ENCODE measurements around the gene PEX11G.

Gene PEX11G

DNA sequence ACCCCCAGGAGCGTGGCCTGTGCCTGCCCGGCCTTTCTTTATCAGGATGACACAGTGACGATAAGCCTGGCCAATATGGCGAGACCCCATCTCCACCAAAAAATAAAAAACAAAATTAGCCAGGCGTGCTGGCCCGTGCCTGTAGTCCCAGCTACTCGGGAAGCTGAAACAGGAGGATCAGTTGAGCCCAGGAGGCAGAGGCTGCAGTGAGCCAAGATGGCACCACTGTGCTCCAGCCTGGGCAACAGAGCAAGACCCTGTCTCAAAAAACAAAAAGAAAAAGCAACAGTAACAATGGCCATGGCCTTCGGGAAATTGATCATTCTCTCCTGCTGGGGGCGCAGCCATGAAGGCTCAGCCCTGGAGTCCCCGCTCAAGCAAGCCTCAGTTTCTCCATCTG lies 11.1 kb downstream of the PEX11G start:
- H3K27ac ChIP-seq (ENCODE audit: low read length): no peak overlapping the region
- H3K4me3 ChIP-seq (ENCODE audit: low read length): no peak overlapping the region
- no peak overlapping the region for H3K4me2 ChIP-seq (ENCODE audit: low read depth, low read length)
- H3K4me1 ChIP-seq (ENCODE audit: low read length): no peaks in the 10 kb centered on the region
- TF ChIP-seq EZH2 (optimal IDR thresholded peaks at IDR 0.05; ENCODE audit: low read depth, low read length) (no peak), EZH2phosphoT487 (IDR thresholded peaks at IDR 0.05; ENCODE audit: low read length) (no peak)
- TF ChIP-seq, protein P1, sequence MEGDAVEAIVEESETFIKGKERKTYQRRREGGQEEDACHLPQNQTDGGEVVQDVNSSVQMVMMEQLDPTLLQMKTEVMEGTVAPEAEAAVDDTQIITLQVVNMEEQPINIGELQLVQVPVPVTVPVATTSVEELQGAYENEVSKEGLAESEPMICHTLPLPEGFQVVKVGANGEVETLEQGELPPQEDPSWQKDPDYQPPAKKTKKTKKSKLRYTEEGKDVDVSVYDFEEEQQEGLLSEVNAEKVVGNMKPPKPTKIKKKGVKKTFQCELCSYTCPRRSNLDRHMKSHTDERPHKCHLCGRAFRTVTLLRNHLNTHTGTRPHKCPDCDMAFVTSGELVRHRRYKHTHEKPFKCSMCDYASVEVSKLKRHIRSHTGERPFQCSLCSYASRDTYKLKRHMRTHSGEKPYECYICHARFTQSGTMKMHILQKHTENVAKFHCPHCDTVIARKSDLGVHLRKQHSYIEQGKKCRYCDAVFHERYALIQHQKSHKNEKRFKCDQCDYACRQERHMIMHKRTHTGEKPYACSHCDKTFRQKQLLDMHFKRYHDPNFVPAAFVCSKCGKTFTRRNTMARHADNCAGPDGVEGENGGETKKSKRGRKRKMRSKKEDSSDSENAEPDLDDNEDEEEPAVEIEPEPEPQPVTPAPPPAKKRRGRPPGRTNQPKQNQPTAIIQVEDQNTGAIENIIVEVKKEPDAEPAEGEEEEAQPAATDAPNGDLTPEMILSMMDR (IDR thresholded peaks at IDR 0.05; ENCODE audit: low read length): no peak
- H2AFZ ChIP-seq (ENCODE audit: low read length): no peak overlapping the region
- H3K36me3 ChIP-seq (replicated peaks; ENCODE audit: insufficient read depth, low read length): no peaks in the 10 kb centered on the region
- no peaks in the 10 kb centered on the region for H3K9me2 ChIP-seq (replicated peaks; ENCODE audit: insufficient read depth, low read length)
- no peak for DNase-seq
- no peak overlapping the region for H3K9ac ChIP-seq (ENCODE audit: low read length)
- H3K79me2 ChIP-seq (ENCODE audit: low read length): no peaks in the 10 kb centered on the region
- H3F3A ChIP-seq (ENCODE audit: insufficient read depth, low read length): no peaks in the 10 kb centered on the region
- H3K27me3 ChIP-seq (replicated peaks; ENCODE audit: insufficient read depth, low read length): peaks cover 35% of the 10 kb centered on the region
- no peaks in the 10 kb centered on the region for H4K20me1 ChIP-seq (ENCODE audit: insufficient read depth, low read length)
- no peaks in the 10 kb centered on the region for H3K9me3 ChIP-seq (replicated peaks; ENCODE audit: insufficient read depth, low read length)

DNA sequence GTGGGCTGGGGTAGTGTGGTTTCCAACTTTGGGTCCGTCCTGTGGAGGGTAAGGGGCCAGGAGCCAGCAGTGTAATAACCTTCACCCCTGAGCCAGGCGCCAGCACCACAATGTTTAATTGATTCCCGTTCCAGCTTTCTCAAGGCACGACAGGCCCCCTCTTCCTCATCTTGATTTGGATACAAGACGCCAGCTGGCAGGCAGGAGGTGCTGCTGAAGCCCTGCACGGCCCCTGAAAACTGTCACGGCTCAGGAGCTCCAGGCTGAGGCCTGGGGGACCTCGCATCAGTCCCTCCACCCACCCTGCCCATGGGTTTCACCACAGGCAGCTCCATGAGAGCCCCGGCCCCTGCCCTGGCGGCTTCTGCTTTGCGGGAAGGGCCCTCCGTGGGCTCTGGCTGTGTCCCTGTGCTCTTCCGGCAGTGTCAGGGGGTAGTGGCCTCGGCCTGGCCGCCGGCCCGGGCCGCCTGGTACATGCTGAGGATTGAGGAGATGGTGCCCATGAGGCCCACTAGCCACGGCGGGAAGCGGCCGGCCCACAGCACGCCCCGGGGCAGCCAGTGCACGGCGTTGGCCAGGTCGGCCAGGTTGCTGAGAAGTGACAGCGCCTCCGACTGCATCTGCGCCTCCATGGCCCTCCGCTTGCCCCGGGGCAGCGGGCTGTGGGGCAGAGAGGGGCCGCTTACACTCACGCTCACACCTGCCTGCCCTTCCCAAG lies 11.9 kb downstream of the PEX11G start:
- Histone ChIP-seq H3K4me2 (ENCODE audit: low read depth, low read length) (no peak overlapping the region), H3K79me2 (ENCODE audit: low read length) (no peaks in the 10 kb centered on the region), H2AFZ (ENCODE audit: low read length) (no peak overlapping the region), H3K9ac (ENCODE audit: low read length) (no peak overlapping the region), H3K4me1 (ENCODE audit: low read length) (no peaks in the 10 kb centered on the region), H3F3A (ENCODE audit: insufficient read depth, low read length) (no peaks in the 10 kb centered on the region), H3K27ac (ENCODE audit: low read length) (no peak overlapping the region), H4K20me1 (ENCODE audit: insufficient read depth, low read length) (no peaks in the 10 kb centered on the region), H3K36me3 (replicated peaks; ENCODE audit: insufficient read depth, low read length) (no peaks in the 10 kb centered on the region), H3K4me3 (ENCODE audit: low read length) (no peak overlapping the region), H3K9me3 (replicated peaks; ENCODE audit: insufficient read depth, low read length) (no peaks in the 10 kb centered on the region), H3K27me3 (replicated peaks; ENCODE audit: insufficient read depth, low read length) (peaks cover 27% of the 10 kb centered on the region), H3K9me2 (replicated peaks; ENCODE audit: insufficient read depth, low read length) (no peaks in the 10 kb centered on the region)
- TF ChIP-seq EZH2 (optimal IDR thresholded peaks at IDR 0.05; ENCODE audit: low read depth, low read length): no peak
- TF ChIP-seq, protein P1 (IDR thresholded peaks at IDR 0.05; ENCODE audit: low read length): no peak
- no peak for TF ChIP-seq EZH2phosphoT487 (IDR thresholded peaks at IDR 0.05; ENCODE audit: low read length)
- no peak for DNase-seq

DNA sequence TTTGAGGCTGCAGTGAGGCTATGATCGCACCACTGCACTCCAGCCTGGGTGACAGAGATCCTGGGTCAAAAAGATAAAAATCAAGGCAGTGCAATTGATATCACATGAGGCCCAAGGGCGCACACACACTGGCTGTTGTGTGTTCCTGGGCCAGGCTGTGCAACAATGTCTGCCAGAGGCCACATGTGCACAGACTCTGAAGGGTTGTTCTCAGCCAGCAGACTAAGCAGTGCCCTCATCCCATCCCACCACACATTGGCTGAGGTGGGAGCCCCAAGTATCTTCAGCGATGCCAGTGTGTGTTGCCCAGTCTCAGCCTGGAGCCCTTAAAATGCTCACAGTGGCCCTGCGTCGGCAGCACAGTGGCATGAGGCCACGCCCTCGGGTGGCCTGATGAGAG lies 12.6 kb downstream of the PEX11G start:
- Histone ChIP-seq H3K27ac (ENCODE audit: low read length) (no peak overlapping the region), H3K27me3 (replicated peaks; ENCODE audit: insufficient read depth, low read length) (peaks cover 20% of the 10 kb centered on the region), H3K4me3 (ENCODE audit: low read length) (no peak overlapping the region), H2AFZ (ENCODE audit: low read length) (no peak overlapping the region), H3K4me2 (ENCODE audit: low read depth, low read length) (no peak overlapping the region), H3K36me3 (replicated peaks; ENCODE audit: insufficient read depth, low read length) (no peaks in the 10 kb centered on the region), H3K9me2 (replicated peaks; ENCODE audit: insufficient read depth, low read length) (no peaks in the 10 kb centered on the region), H3K9ac (ENCODE audit: low read length) (no peak overlapping the region), H3K79me2 (ENCODE audit: low read length) (no peaks in the 10 kb centered on the region), H3K9me3 (replicated peaks; ENCODE audit: insufficient read depth, low read length) (no peaks in the 10 kb centered on the region), H4K20me1 (ENCODE audit: insufficient read depth, low read length) (no peaks in the 10 kb centered on the region), H3K4me1 (ENCODE audit: low read length) (no peaks in the 10 kb centered on the region), H3F3A (ENCODE audit: insufficient read depth, low read length) (no peaks in the 10 kb centered on the region)
- DNase-seq: no peak
- TF ChIP-seq EZH2 (optimal IDR thresholded peaks at IDR 0.05; ENCODE audit: low read depth, low read length): no peak
- TF ChIP-seq EZH2phosphoT487 (IDR thresholded peaks at IDR 0.05; ENCODE audit: low read length): no peak
- TF ChIP-seq, protein P1 (IDR thresholded peaks at IDR 0.05; ENCODE audit: low read length): no peak

Measured in MM.1S (cell line).